GM12878 (cell line): ENCODE results near the gene BRSK2. TPM values are rescaled to one million over a fixed set of nuclear protein-coding genes. Genes with fewer than 3 reads are reported as not detected.

Experiments
- ATAC-seq: fragments of 200-7000 bp; cut with Tn5 transposase; 3 replicates; pipeline ENCODE4 v1.9.1; 2020; ENCODE audit warnings: mild to moderate bottlenecking, moderate library complexity
- BruUV-seq: library from RNA; stranded (reverse); fragments of 400-500 nt; replicated peaks from 2 replicates; lab custom pipeline; 2021; lab: Mats Ljungman, UMichigan
- CTCF ChIA-PET: fragments of 300-600 bp; sonication (Branson Sonifier 250); formaldehyde crosslinking; extraction: SDS; loops from one replicate; lab custom pipeline; 2021; ENCODE audit warnings: inconsistent platforms; lab: Yijun Ruan, JAX
- POLR2A ChIA-PET: fragments of 350-600 bp; formaldehyde crosslinking; extraction: SDS; loops from one replicate; lab custom pipeline; 2021; ENCODE audit warnings: inconsistent platforms; lab: Charles Lee
- RAD21 ChIA-PET: fragments of 300-600 bp; sonication (Branson Sonifier 250); formaldehyde crosslinking; loops from one replicate; lab custom pipeline; 2023; ENCODE audit warnings: antibody characterized with exemption; ENCODE audit not compliant: unreplicated experiment; lab: Charles Lee
- SMC1A ChIA-PET: fragments of 300-600 bp; sonication (Branson Sonifier 250); formaldehyde crosslinking; loops from one replicate; lab custom pipeline; 2023; ENCODE audit not compliant: unreplicated experiment, uncharacterized antibody; lab: Charles Lee
- DNase-seq: peaks from one replicate; pipeline ENCODE4 v3.0.0-alpha.2; 2011; ENCODE audit warnings: low read depth, low spot score
- FAIRE-seq: peaks from 3 replicates; lab custom pipeline; 2011; peaks lifted over from hg19 to GRCh38; lab: Jason Lieb, UNC
- H2AFZ ChIP-seq: 2 replicates; pipeline ENCODE4 v1.6.0; 2011; ENCODE audit warnings: low read depth, low read length, control low read depth; ENCODE audit not compliant: control insufficient read depth
- H3K27ac ChIP-seq: 2 replicates; pipeline ENCODE4 v1.5.1; 2011; ENCODE audit warnings: control low read depth; ENCODE audit not compliant: control insufficient read depth, insufficient read depth
- H3K27me3 ChIP-seq, 2 experiments: replicated peaks in 1 of 2; 2 replicates each; pipeline versions ENCODE4 v1.6.0 to v1.6.1; 2011; ENCODE audit warnings: low read length in 1 of 2; ENCODE audit not compliant: control insufficient read depth in 2 of 2, insufficient read depth in 2 of 2
- H3K36me3 ChIP-seq, 2 experiments: 2 replicates each; pipeline ENCODE4 v1.5.1; 2011; ENCODE audit warnings: low read length in 1 of 2; ENCODE audit not compliant: control insufficient read depth in 2 of 2, insufficient read depth in 2 of 2
- H3K4me1 ChIP-seq: 2 replicates; pipeline ENCODE4 v1.6.1; 2011; ENCODE audit warnings: mild to moderate bottlenecking, low read length, moderate library complexity, mixed read lengths; ENCODE audit not compliant: control insufficient read depth, insufficient read depth
- H3K4me2 ChIP-seq: 2 replicates; pipeline ENCODE4 v1.6.0; 2011; ENCODE audit warnings: control low read depth; ENCODE audit not compliant: control insufficient read depth, insufficient read depth
- H3K4me3 ChIP-seq: fragments of 200-600 bp; sonication (generic); 2 replicates; pipeline ENCODE4 v1.5.1; 2016
- H3K79me2 ChIP-seq: 2 replicates; pipeline ENCODE4 v1.6.0; 2011; ENCODE audit warnings: low read length; ENCODE audit not compliant: control insufficient read depth, insufficient read depth
- H3K9ac ChIP-seq: 2 replicates; pipeline ENCODE4 v1.8.0; 2011; ENCODE audit warnings: low read length, control low read depth, mixed read lengths; ENCODE audit not compliant: control insufficient read depth, insufficient read depth
- H3K9me3 ChIP-seq: replicated peaks from 3 replicates; pipeline ENCODE4 v1.5.1; 2011; ENCODE audit warnings: mild to moderate bottlenecking, low read length; ENCODE audit not compliant: control insufficient read depth, insufficient read depth
- H4K20me1 ChIP-seq: 2 replicates; pipeline ENCODE4 v1.6.0; 2011; ENCODE audit not compliant: control insufficient read depth, insufficient read depth
- BCLAF1 ChIP-seq: fragments of 450-650 bp; IDR thresholded peaks from 2 replicates; pipeline ENCODE4 v1.6.1; 2017; ENCODE audit warnings: antibody characterized with exemption, mild to moderate bottlenecking, moderate library complexity
- CBFB ChIP-seq: IDR thresholded peaks from 2 replicates; pipeline ENCODE4 v1.6.1; 2016; ENCODE audit warnings: antibody characterized with exemption, low read depth
- CREM ChIP-seq: IDR thresholded peaks from 2 replicates; pipeline ENCODE4 v1.6.1; 2014; ENCODE audit warnings: antibody characterized with exemption, low read depth
- IRF3 ChIP-seq: fragments of 450-650 bp; IDR thresholded peaks from 2 replicates; pipeline ENCODE4 v1.6.1; 2014; ENCODE audit warnings: mild to moderate bottlenecking
- MLLT1 ChIP-seq: fragments of 450-650 bp; IDR thresholded peaks from 2 replicates; pipeline ENCODE4 v1.6.1; 2016; ENCODE audit warnings: mild to moderate bottlenecking
- MXI1 ChIP-seq: fragments of 150-350 bp; IDR thresholded peaks from 2 replicates; pipeline ENCODE4 v1.6.1; 2011; ENCODE audit warnings: low read depth, mild to moderate bottlenecking, inconsistent platforms, low read length, improper control_type of control experiment
- PML ChIP-seq: IDR thresholded peaks from 2 replicates; pipeline ENCODE4 v1.6.1; 2012; ENCODE audit warnings: low read length, inconsistent platforms
- RELB ChIP-seq: fragments of 450-650 bp; IDR thresholded peaks from 2 replicates; pipeline ENCODE4 v1.6.1; 2017; ENCODE audit warnings: low read depth, mild to moderate bottlenecking, moderate library complexity
- ZNF207 ChIP-seq: fragments of 450-650 bp; IDR thresholded peaks from 2 replicates; pipeline ENCODE4 v1.6.1; 2014; ENCODE audit warnings: antibody characterized with exemption, mild to moderate bottlenecking, borderline replicate concordance
- WGBS: methylation state at CpG from one replicate; pipeline ENCODE4 v1.1.6; 2016; ENCODE audit warnings: low lambda C conversion rate; ENCODE audit not compliant: insufficient replicate concordance, insufficient coverage; ENCODE audit errors: missing lambda C conversion rate; 5-methylcytosine and 5-hydroxymethylcytosine counted together
- in situ Hi-C: fragments of 300-500 bp; cut with MboI; formaldehyde crosslinking; loops from 9 replicates; pipeline ENCODE4 v1.14.3; 2018; ENCODE audit warnings: mixed read lengths
- intact Hi-C: fragments of 100-400 bp; cut with micrococcal nuclease; formaldehyde crosslinking; loops from one replicate; pipeline ENCODE4 v1.14.2; 2022; ENCODE audit not compliant: unreplicated experiment
- polyA plus RNA-seq, 11 experiments: library from polyadenylated mRNA; depleted of rRNA in 4 of 11; unstranded in 6 of 11; stranded (reverse) in 5 of 11; fragments of >200 nt; fragmentation: Nextera tagmentation in 4 of 11; fragmentation: Illumina TruSeq in 1 of 11; extraction: Ambion mirVana in 4 of 11; extraction: Trizol in 1 of 11; gene quantifications; 1 replicate in 1 of 11; 2 replicates in 10 of 11; pipeline versions ENCODE4 v1.2.1 to v1.2.3, GENCODE V29; 2011 to 2016; ENCODE audit warnings: inconsistent platforms in 2 of 11, missing spikeins in 2 of 11, low read depth in 1 of 11
- total RNA-seq, 4 experiments: library from RNA; depleted of rRNA in 3 of 4; stranded (reverse); fragments of >200 nt in 3 of 4; fragmentation: Illumina TruSeq in 1 of 4; extraction: Trizol in 1 of 4; gene quantifications; 2 replicates each; pipeline versions ENCODE4 v1.2.1 to v1.2.3, GENCODE V29; 2013 to 2021

The BRSK2 gene
- total and polyA plus RNA-seq, 10 of the 15 experiments (the other 5 are each of a cell fraction or from before 2014, with no cell fraction given), result 0.13 TPM; not detected in 9

- Histone ChIP-seq H3K4me3 (no peak overlapping the region), H3K79me2 (no peaks in the 10 kb centered on the region; the same call in none of the 2 replicates), H3K4me1 (peaks cover 7% of the 10 kb centered on the region), H2AFZ (no peak overlapping the region), H3K27ac (no peak overlapping the region), H3K9me3 (no peaks in the 10 kb centered on the region), H3K4me2 (no peak overlapping the region), H3K36me3 (peaks cover 0 to 11% of the 10 kb centered on the region in 2 experiments; a peak in 2 of 4 replicates), H4K20me1 (no peaks in the 10 kb centered on the region; the same call in 1 of the 2 replicates), H3K9ac (no peak overlapping the region), H3K27me3 (no peaks in the 10 kb centered on the region)
- SMC1A ChIA-PET, result no interaction called here
- in situ Hi-C loops (no loop called here), intact Hi-C loops (no loop called here)
- ATAC-seq (no peak), DNase-seq (no peak), FAIRE-seq (no peak)
- BruUV-seq, result no TSS peak
- RAD21 ChIA-PET, result no interaction called here
- 77% methylated on average over 6 of the region's 6 CpGs for WGBS
- CTCF ChIA-PET, result no interaction called here
- POLR2A ChIA-PET, result no interaction called here
- no peak for TF ChIP-seq MLLT1
- no peak for TF ChIP-seq CREM
- TF ChIP-seq IRF3, result no peak
- no peak for TF ChIP-seq RELB
- no peak for TF ChIP-seq MXI1
- TF ChIP-seq ZNF207, result no peak
- TF ChIP-seq PML, result no peak
- TF ChIP-seq CBFB, result no peak
- TF ChIP-seq BCLAF1, result no peak
Observed at GRCh38 chr11:1483445-1483961, 93.8 kb downstream of the BRSK2 start.
